ENCODE data around the gene NT5C3B.

Gene NT5C3B

GRCh38 chr17:41873559-41874292, 37.7 kb upstream of the NT5C3B start:
- H3K9me3 ChIP-seq (ENCODE audit: control insufficient read depth, insufficient read depth, low read depth, low read length), result no peaks in the 10 kb centered on the region
- ChIA-PET POLR2A (interaction anchor here (0.6 to 2.7 kb wide), 2 partner anchors 9 to 106 kb away, joined by 3 to 15 read pairs; partner anchors contain the start of gene KLHL11), CTCF (no interaction called here)
- TF ChIP-seq ZNF114 (tag by site-specific recombination; IDR thresholded peaks at IDR 0.05) (no peak), ZNF768 (tag by site-specific recombination; IDR thresholded peaks at IDR 0.05) (no peak), ZNF561 (tag by site-specific recombination; IDR thresholded peaks at IDR 0.05; ENCODE audit: borderline replicate concordance) (no peak), ZSCAN23 (tag by site-specific recombination; IDR thresholded peaks at IDR 0.05) (no peak), KLF9 (tag by site-specific recombination; IDR thresholded peaks at IDR 0.05; ENCODE audit: low read depth) (no peak)
- no peaks in the 10 kb centered on the region for H3K4me1 ChIP-seq (ENCODE audit: control insufficient read depth, insufficient read depth, low read length)
- peaks cover 41 to 83% of the 10 kb centered on the region in 2 experiments for H3K36me3 ChIP-seq (ENCODE audit: control insufficient read depth in 2 of 2, insufficient read depth in 1 of 2, low read length in 2 of 2)
- no peak overlapping the region for H3K27ac ChIP-seq (ENCODE audit: extremely low read depth, low read depth, low read length)
- H3K4me3 ChIP-seq (ENCODE audit: low read depth, low read length), result no peak overlapping the region

- POLR2A ChIA-PET, result no interaction called here
- H3K36me3 ChIP-seq (ENCODE audit: control insufficient read depth in 2 of 2, insufficient read depth in 1 of 2, low read length in 2 of 2), result peaks cover 40 to 78% of the 10 kb centered on the region in 2 experiments
- H3K4me1 ChIP-seq (ENCODE audit: control insufficient read depth, insufficient read depth, low read length), result no peaks in the 10 kb centered on the region
- TF ChIP-seq ZIC2 (tag by site-specific recombination; IDR thresholded peaks at IDR 0.05) (peak; percentile 55), ZNF155 (tag by site-specific recombination; IDR thresholded peaks at IDR 0.05) (no peak)
- no peak overlapping the region for H3K4me3 ChIP-seq (ENCODE audit: low read depth, low read length)
- H3K27ac ChIP-seq (ENCODE audit: extremely low read depth, low read depth, low read length), result no peak overlapping the region
- no peaks in the 10 kb centered on the region for H3K9me3 ChIP-seq (ENCODE audit: control insufficient read depth, insufficient read depth, low read depth, low read length)
- CTCF ChIA-PET, result interaction anchor here (0.5 kb wide), 1 partner anchor 60 kb away, joined by 3 read pairs; no protein-coding TSS in a partner anchor
Observed at GRCh38 chr17:41871789-41872188, 35.8 kb upstream of the NT5C3B start.

GRCh38 chr17:41870627-41871026, 34.6 kb upstream of the NT5C3B start:
- H3K27ac ChIP-seq (ENCODE audit: extremely low read depth, low read depth, low read length), result no peak overlapping the region
- H3K9me3 ChIP-seq (ENCODE audit: control insufficient read depth, insufficient read depth, low read depth, low read length), result no peaks in the 10 kb centered on the region
- H3K36me3 ChIP-seq (ENCODE audit: control insufficient read depth in 2 of 2, insufficient read depth in 1 of 2, low read length in 2 of 2), result peaks cover 44 to 82% of the 10 kb centered on the region in 2 experiments
- no peak overlapping the region for H3K4me3 ChIP-seq (ENCODE audit: low read depth, low read length)
- ChIA-PET POLR2A (interaction anchor here (0.5 to 1.6 kb wide), 4 partner anchors 48 to 174 kb away, joined by 4 to 7 read pairs (median 5); partner anchors contain the start of genes ACLY and ODAD4), CTCF (interaction anchor here (0.6 to 1.4 kb wide), 2 partner anchors 94 to 133 kb away, joined by 3 to 4 read pairs; no protein-coding TSS in a partner anchor)
- no peaks in the 10 kb centered on the region for H3K4me1 ChIP-seq (ENCODE audit: control insufficient read depth, insufficient read depth, low read length)
- TF ChIP-seq ZNF585B (tag by site-specific recombination; IDR thresholded peaks at IDR 0.05) (no peak), ATF2 (tag by site-specific recombination; IDR thresholded peaks at IDR 0.05; ENCODE audit: low read depth) (peak; percentile 25; the same call in 1 of the 2 replicates)

GRCh38 chr17:41870097-41870496, 34.1 kb upstream of the NT5C3B start:
- ChIA-PET CTCF (interaction anchor here (0.6 to 1.4 kb wide), 2 partner anchors 95 to 132 kb away, joined by 3 to 4 read pairs; no protein-coding TSS in a partner anchor), POLR2A (interaction anchor here (0.5 to 1.6 kb wide), 4 partner anchors 49 to 174 kb away, joined by 4 to 7 read pairs (median 5); partner anchors contain the start of genes ACLY and ODAD4)
- H3K9me3 ChIP-seq (ENCODE audit: control insufficient read depth, insufficient read depth, low read depth, low read length), result no peaks in the 10 kb centered on the region
- no peak for TF ChIP-seq ZNF791 (tag by site-specific recombination; IDR thresholded peaks at IDR 0.05)
- TF ChIP-seq PRDM10 (tag by site-specific recombination; IDR thresholded peaks at IDR 0.05), result peak; percentile 60; the same call in 1 of the 2 replicates
- peaks cover 44 to 79% of the 10 kb centered on the region in 2 experiments for H3K36me3 ChIP-seq (ENCODE audit: control insufficient read depth in 2 of 2, insufficient read depth in 1 of 2, low read length in 2 of 2)
- no peak overlapping the region for H3K4me3 ChIP-seq (ENCODE audit: low read depth, low read length)
- no peaks in the 10 kb centered on the region for H3K4me1 ChIP-seq (ENCODE audit: control insufficient read depth, insufficient read depth, low read length)
- H3K27ac ChIP-seq (ENCODE audit: extremely low read depth, low read depth, low read length), result no peak overlapping the region
